ENCODE measurements around the gene HPD. TPM values are rescaled to one million over a fixed set of nuclear protein-coding genes. Genes with fewer than 3 reads are reported as not detected.

HPD gene
- total RNA-seq, 1 experiment from 2014 or later: 0.21 TPM

DNA sequence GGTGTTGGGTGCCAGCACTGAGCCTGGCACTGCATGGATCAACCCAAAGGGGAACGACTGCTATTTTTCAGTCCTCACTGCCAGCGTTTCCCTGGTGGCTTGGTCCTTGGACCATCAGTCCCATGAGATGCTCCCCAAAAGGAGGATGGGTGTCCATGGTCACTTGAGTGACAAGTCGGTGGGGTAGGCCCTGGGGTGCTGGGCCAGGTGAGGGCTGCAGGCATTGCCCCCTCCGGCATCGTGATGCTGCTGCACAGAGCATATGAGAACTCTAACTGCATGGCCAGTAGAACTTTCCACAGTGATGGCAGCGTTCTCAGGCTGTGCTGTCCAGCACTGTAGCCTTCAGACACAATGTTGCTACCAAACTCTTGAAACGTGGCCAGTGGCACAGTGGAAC lies 38.6 kb downstream of the HPD start:
- Mint-ChIP-seq H3K4me1 (ENCODE audit: insufficient read depth, unreplicated experiment) (no peaks in the 10 kb centered on the region), H3K27me3 (ENCODE audit: insufficient read depth, unreplicated experiment) (no peaks in the 10 kb centered on the region), H3K36me3 (ENCODE audit: insufficient read depth, unreplicated experiment) (peaks cover 87% of the 10 kb centered on the region), H3K27ac (ENCODE audit: low read depth, unreplicated experiment) (no peak overlapping the region), H3K9me3 (ENCODE audit: unreplicated experiment) (no peaks in the 10 kb centered on the region), H3K4me3 (ENCODE audit: unreplicated experiment) (no peak overlapping the region)
- BruUV-seq (replicated peaks): no TSS peak
- CTCF ChIA-PET: interaction anchor here (0.6 to 1.7 kb wide), 2 partner anchors 26 to 150 kb away, joined by 3 to 5 read pairs; partner anchors contain the start of gene RHOF
- intact Hi-C loops (cut with micrococcal nuclease): no loop called here
- DNase-seq (ENCODE audit: unreplicated experiment): no peak
- TF ChIP-seq, protein P1, sequence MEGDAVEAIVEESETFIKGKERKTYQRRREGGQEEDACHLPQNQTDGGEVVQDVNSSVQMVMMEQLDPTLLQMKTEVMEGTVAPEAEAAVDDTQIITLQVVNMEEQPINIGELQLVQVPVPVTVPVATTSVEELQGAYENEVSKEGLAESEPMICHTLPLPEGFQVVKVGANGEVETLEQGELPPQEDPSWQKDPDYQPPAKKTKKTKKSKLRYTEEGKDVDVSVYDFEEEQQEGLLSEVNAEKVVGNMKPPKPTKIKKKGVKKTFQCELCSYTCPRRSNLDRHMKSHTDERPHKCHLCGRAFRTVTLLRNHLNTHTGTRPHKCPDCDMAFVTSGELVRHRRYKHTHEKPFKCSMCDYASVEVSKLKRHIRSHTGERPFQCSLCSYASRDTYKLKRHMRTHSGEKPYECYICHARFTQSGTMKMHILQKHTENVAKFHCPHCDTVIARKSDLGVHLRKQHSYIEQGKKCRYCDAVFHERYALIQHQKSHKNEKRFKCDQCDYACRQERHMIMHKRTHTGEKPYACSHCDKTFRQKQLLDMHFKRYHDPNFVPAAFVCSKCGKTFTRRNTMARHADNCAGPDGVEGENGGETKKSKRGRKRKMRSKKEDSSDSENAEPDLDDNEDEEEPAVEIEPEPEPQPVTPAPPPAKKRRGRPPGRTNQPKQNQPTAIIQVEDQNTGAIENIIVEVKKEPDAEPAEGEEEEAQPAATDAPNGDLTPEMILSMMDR (IDR thresholded peaks at IDR 0.05; ENCODE audit: unreplicated experiment): no peak
- POLR2A ChIA-PET: interaction anchor here (0.6 kb wide), 1 partner anchor 205 kb away, joined by 3 read pairs; no protein-coding TSS in a partner anchor

DNA sequence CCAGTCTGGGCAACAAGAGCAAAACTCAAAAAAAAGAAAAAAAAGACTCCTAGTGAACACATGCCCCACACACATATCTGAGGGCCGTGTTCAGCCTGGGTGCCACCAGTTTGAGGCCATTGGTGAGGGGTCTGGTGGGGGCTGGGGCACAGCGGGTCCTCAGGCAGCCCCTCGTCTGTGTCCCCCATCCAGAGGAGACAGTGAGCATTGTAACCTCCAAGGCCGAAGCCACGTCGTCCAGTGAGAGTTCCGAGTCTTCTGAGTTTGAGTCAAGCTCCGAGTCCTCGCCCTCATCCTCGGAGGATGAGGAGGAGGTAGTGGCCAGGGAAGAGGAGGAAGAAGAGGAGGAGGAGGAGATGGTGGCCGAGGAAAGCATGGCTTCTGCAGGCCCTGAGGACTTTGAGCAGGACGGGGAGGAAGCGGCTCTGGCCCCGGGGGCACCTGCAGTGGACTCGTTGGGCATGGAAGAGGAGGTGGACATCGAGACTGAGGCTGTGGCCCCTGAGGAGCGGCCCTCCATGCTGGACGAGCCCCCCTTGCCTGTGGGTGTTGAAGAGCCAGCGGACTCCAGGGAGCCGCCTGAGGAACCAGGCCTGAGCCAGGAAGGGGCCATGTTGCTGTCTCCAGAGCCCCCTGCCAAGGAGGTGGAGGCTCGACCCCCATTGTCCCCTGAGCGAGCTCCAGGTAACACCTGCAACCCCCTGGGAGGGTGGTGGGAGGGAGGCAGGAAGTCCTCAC lies 39.3 kb downstream of the HPD start:
- H3K27ac Mint-ChIP-seq (ENCODE audit: low read depth, unreplicated experiment): no peak overlapping the region
- ChIA-PET POLR2A (no interaction called here), CTCF (interaction anchor here (1.7 kb wide), 1 partner anchor 25 kb away, joined by 5 read pairs; the partner anchor contains the start of gene RHOF)
- no peak for DNase-seq (ENCODE audit: unreplicated experiment)
- H3K9me3 Mint-ChIP-seq (ENCODE audit: unreplicated experiment): no peaks in the 10 kb centered on the region
- intact Hi-C loops (cut with micrococcal nuclease): no loop called here
- no peak overlapping the region for H3K4me3 Mint-ChIP-seq (ENCODE audit: unreplicated experiment)
- no peaks in the 10 kb centered on the region for H3K4me1 Mint-ChIP-seq (ENCODE audit: insufficient read depth, unreplicated experiment)
- no TSS peak for BruUV-seq (replicated peaks)
- H3K36me3 Mint-ChIP-seq (ENCODE audit: insufficient read depth, unreplicated experiment): peaks cover 84% of the 10 kb centered on the region
- TF ChIP-seq, protein P1 (IDR thresholded peaks at IDR 0.05; ENCODE audit: unreplicated experiment): no peak
- H3K27me3 Mint-ChIP-seq (ENCODE audit: insufficient read depth, unreplicated experiment): no peaks in the 10 kb centered on the region

DNA sequence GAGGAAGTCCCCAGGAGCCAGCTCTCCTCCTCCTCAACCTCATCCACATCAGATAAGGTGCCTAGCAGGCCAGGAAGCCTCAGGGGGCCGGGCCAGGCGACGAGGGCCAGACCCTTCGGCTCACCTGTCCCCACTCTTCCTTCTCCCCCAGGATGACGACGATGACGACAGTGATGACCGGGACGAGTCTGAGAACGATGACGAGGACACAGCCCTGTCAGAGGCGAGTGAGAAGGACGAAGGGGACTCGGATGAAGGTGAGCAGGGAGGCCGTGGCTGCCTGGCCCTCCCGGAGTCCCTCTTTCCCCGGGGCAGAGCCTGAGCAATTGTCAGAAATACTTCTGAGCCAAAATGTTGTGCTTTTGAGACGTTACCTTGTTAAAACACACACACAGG lies 41.0 kb downstream of the HPD start:
- H3K27me3 Mint-ChIP-seq (ENCODE audit: insufficient read depth, unreplicated experiment): no peaks in the 10 kb centered on the region
- intact Hi-C loops (cut with micrococcal nuclease): no loop called here
- peaks cover 13% of the 10 kb centered on the region for H3K4me1 Mint-ChIP-seq (ENCODE audit: insufficient read depth, unreplicated experiment)
- ChIA-PET CTCF (interaction anchor here (16.6 kb wide), 1 partner anchor 22 kb away, joined by 390 read pairs; the partner anchor contains the start of gene RHOF), POLR2A (interaction anchor here (0.6 kb wide), 1 partner anchor 408 kb away, joined by 3 read pairs; the partner anchor contains the start of gene DIABLO)
- no peak for DNase-seq (ENCODE audit: unreplicated experiment)
- TF ChIP-seq, protein P1 (IDR thresholded peaks at IDR 0.05; ENCODE audit: unreplicated experiment): no peak
- no peak overlapping the region for H3K27ac Mint-ChIP-seq (ENCODE audit: low read depth, unreplicated experiment)
- BruUV-seq (replicated peaks): no TSS peak
- no peaks in the 10 kb centered on the region for H3K9me3 Mint-ChIP-seq (ENCODE audit: unreplicated experiment)
- H3K4me3 Mint-ChIP-seq (ENCODE audit: unreplicated experiment): no peak overlapping the region
- H3K36me3 Mint-ChIP-seq (ENCODE audit: insufficient read depth, unreplicated experiment): peaks cover 67% of the 10 kb centered on the region

DNA sequence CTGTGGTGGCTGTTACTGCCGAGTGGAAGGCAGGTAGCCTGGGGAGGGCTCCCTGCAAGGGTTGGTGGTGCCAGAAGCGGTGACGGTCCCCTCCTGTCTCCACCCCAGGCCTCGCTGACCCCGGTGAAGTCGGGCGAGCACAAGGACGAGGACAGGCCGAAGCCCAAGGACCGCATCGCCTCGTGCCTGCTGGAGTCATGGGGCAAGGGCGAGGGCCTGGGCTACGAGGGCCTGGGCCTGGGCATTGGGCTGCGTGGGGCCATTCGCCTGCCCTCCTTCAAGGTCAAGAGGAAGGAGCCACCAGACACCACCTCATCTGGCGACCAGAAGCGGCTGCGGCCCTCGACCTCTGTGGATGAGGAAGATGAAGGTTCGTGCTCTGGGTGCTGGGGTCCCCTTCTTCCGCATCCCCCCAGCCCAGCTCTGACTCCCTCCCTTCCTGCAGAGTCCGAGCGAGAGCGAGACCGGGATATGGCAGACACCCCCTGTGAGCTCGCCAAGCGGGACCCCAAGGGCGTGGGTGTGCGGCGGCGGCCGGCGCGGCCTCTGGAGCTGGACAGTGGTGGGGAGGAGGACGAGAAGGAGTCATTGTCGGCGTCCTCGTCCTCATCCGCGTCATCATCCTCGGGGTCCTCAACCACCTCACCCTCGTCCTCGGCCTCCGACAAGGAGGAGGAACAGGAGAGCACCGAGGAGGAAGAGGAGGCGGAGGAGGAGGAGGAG lies 41.6 kb downstream of the HPD start:
- POLR2A ChIA-PET: interaction anchor here (1.2 kb wide), 1 partner anchor 22 kb away, joined by 3 read pairs; no protein-coding TSS in a partner anchor
- intact Hi-C loops (cut with micrococcal nuclease): no loop called here
- no peaks in the 10 kb centered on the region for H3K27me3 Mint-ChIP-seq (ENCODE audit: insufficient read depth, unreplicated experiment)
- H3K9me3 Mint-ChIP-seq (ENCODE audit: unreplicated experiment): no peaks in the 10 kb centered on the region
- H3K36me3 Mint-ChIP-seq (ENCODE audit: insufficient read depth, unreplicated experiment): peaks cover 62% of the 10 kb centered on the region
- no peak for DNase-seq (ENCODE audit: unreplicated experiment)
- H3K4me1 Mint-ChIP-seq (ENCODE audit: insufficient read depth, unreplicated experiment): peaks cover 17% of the 10 kb centered on the region
- CTCF ChIA-PET: interaction anchor here (0.6 to 16.6 kb wide), 3 partner anchors 21 to 264 kb away, joined by 3 to 390 read pairs (median 4); partner anchors contain the start of gene RHOF
- no TSS peak for BruUV-seq (replicated peaks)
- no peak overlapping the region for H3K27ac Mint-ChIP-seq (ENCODE audit: low read depth, unreplicated experiment)
- TF ChIP-seq, protein P1 (IDR thresholded peaks at IDR 0.05; ENCODE audit: unreplicated experiment): no peak
- no peak overlapping the region for H3K4me3 Mint-ChIP-seq (ENCODE audit: unreplicated experiment)

All from MCF 10A (cell line).